ENCODE results near the gene CELF4. TPM values are rescaled to one million over a fixed set of nuclear protein-coding genes. Genes with fewer than 3 reads are reported as not detected.

Gene CELF4
- total and polyA plus RNA-seq, 2 of the 4 experiments (the other 2 are of a cell fraction): not detected

- H2BK120ac ChIP-seq (ENCODE audit: low read depth, low read length): no peak overlapping the region
- WGBS, 2 experiments (ENCODE audit: extremely low coverage in 2 of 2, insufficient read length in 1 of 2): 47% methylated on average over 5 of the region's 10 CpGs; no CpG with 5 or more reads in 1 of the 2 experiments
- H2AK5ac ChIP-seq (ENCODE audit: low read depth, low read length): no peak overlapping the region
- no peak for TF ChIP-seq RCOR1 (IDR thresholded peaks at IDR 0.05; ENCODE audit: insufficient replicate concordance, low read length)
- no peak for TF ChIP-seq NFE2L2 (IDR thresholded peaks at IDR 0.05; ENCODE audit: low read depth, low read length)
- H2AK9ac ChIP-seq (replicated peaks; ENCODE audit: low read depth, low read length, poor library complexity): no peak overlapping the region
- no peak overlapping the region for H3K23ac ChIP-seq (ENCODE audit: low read depth, low read length)
- no peak overlapping the region for H3K9ac ChIP-seq (ENCODE audit: low read depth, low read length)
- no peaks in the 10 kb centered on the region for H3K9me3 ChIP-seq (ENCODE audit: control insufficient read depth, insufficient read depth, low read length)
- H3K4me2 ChIP-seq (ENCODE audit: low read depth, low read length): no peak overlapping the region
- H3K4me1 ChIP-seq (ENCODE audit: control insufficient read depth, insufficient read depth, low read length): peaks cover 1% of the 10 kb centered on the region; the same call in 1 of the 2 replicates
- no peaks in the 10 kb centered on the region for H3K36me3 ChIP-seq (ENCODE audit: control insufficient read depth, insufficient read depth, low read length)
- H3K14ac ChIP-seq (replicated peaks; ENCODE audit: low read depth, low read length): no peak overlapping the region
- H4K20me1 ChIP-seq (ENCODE audit: insufficient read depth, low read length): no peaks in the 10 kb centered on the region
- intact Hi-C loops (cut with micrococcal nuclease): no loop called here
- H3K4ac ChIP-seq (ENCODE audit: low read depth, low read length): no peak overlapping the region
- no peaks in the 10 kb centered on the region for H3K9me1 ChIP-seq (ENCODE audit: insufficient read depth, low read length)
- DNase-seq (no peak), ATAC-seq (ENCODE audit: low read depth) (no peak)
- in situ Hi-C loops (cut with MboI; ENCODE audit: low sequenced_read_pairs): no loop called here
- no peak overlapping the region for H2AFZ ChIP-seq (replicated peaks; ENCODE audit: low read length, poor library complexity)
- no peak overlapping the region for H3K18ac ChIP-seq (ENCODE audit: low read depth, low read length)
- ChIA-PET POLR2A (ENCODE audit: unreplicated experiment) (no interaction called here), CTCF (no interaction called here)
- no peaks in the 10 kb centered on the region for H3K79me1 ChIP-seq (ENCODE audit: low read depth in 1 of 2, low read length in 2 of 2)
- no peak overlapping the region for H3K56ac ChIP-seq (ENCODE audit: extremely low read depth, insufficient read depth, low read length)
- no peak overlapping the region for H2BK5ac ChIP-seq (ENCODE audit: low read depth, low read length, poor library complexity, severe bottlenecking)
- H4K91ac ChIP-seq (ENCODE audit: insufficient read depth, low read depth, low read length): no peak overlapping the region
- no peak overlapping the region for H3K4me3 ChIP-seq (ENCODE audit: insufficient read depth, low read depth, low read length)
- no TSS peak for BruUV-seq (replicated peaks)
- H2BK15ac ChIP-seq (ENCODE audit: low read depth, low read length): no peak overlapping the region
- no peak overlapping the region for H2BK20ac ChIP-seq (ENCODE audit: low read depth, low read length)
- H3K27me3 ChIP-seq (ENCODE audit: control insufficient read depth, insufficient read depth, low read length): peaks cover 46% of the 10 kb centered on the region
- dilution Hi-C loops (cut with HindIII; ENCODE audit: low sequenced_read_pairs, unreplicated experiment): no loop called here
- no peak overlapping the region for H3K27ac ChIP-seq (ENCODE audit: insufficient read depth, low read length)
- no peak overlapping the region for H4K5ac ChIP-seq (ENCODE audit: low read depth, low read length)
- H4K8ac ChIP-seq (ENCODE audit: low read depth in 2 of 2, low read length in 2 of 2): no peak overlapping the region
These were observed 2.4 kb upstream of the CELF4 start for GRCh38 chr18:37567994-37568359.
